ENCODE results near the gene MAGI2.
"Not testable (repeated sequence)": the region's sequence is repeated elsewhere in the genome, so short reads cannot be mapped to it uniquely, and the experiment has no call there.

Gene MAGI2

GRCh38 chr7:78503301-78503700 lies 950.2 kb downstream of the MAGI2 start:
- not testable (repeated sequence) for H3K27ac Mint-ChIP-seq; ATAC-seq (replicated peaks); H3K9me3 Mint-ChIP-seq; H3K4me3 Mint-ChIP-seq; H3K36me3 Mint-ChIP-seq (ENCODE audit: insufficient read depth); DNase-seq; H3K27me3 Mint-ChIP-seq; H3K4me1 Mint-ChIP-seq (ENCODE audit: low read depth in 2 of 2)

GRCh38 chr7:78501064-78501463 lies 952.4 kb downstream of the MAGI2 start:
- H3K4me3 Mint-ChIP-seq, result no peak overlapping the region
- H3K27ac Mint-ChIP-seq, result no peak overlapping the region
- no peak for ATAC-seq (replicated peaks)
- H3K36me3 Mint-ChIP-seq (ENCODE audit: insufficient read depth), result no peaks in the 10 kb centered on the region
- peaks cover 8 to 10% of the 10 kb centered on the region in 2 donors for H3K9me3 Mint-ChIP-seq
- no peaks in the 10 kb centered on the region for H3K4me1 Mint-ChIP-seq (ENCODE audit: low read depth in 2 of 2)
- H3K27me3 Mint-ChIP-seq, result no peaks in the 10 kb centered on the region
- no peak for DNase-seq

GRCh38 chr7:78499971-78500370 lies 953.5 kb downstream of the MAGI2 start:
- H3K27me3 Mint-ChIP-seq, result no peaks in the 10 kb centered on the region
- no peak overlapping the region for H3K27ac Mint-ChIP-seq
- peaks cover 5 to 10% of the 10 kb centered on the region in 2 donors for H3K9me3 Mint-ChIP-seq
- no peaks in the 10 kb centered on the region for H3K36me3 Mint-ChIP-seq (ENCODE audit: insufficient read depth)
- H3K4me1 Mint-ChIP-seq (ENCODE audit: low read depth in 2 of 2), result no peaks in the 10 kb centered on the region
- ATAC-seq (replicated peaks) (no peak), DNase-seq (no peak)
- no peak overlapping the region for H3K4me3 Mint-ChIP-seq

GRCh38 chr7:78499283-78499682 lies 954.2 kb downstream of the MAGI2 start:
- Mint-ChIP-seq H3K9me3 (peaks cover 5 to 10% of the 10 kb centered on the region in 2 donors), H3K36me3 (ENCODE audit: insufficient read depth) (no peaks in the 10 kb centered on the region), H3K27ac (no peak overlapping the region), H3K27me3 (no peaks in the 10 kb centered on the region), H3K4me3 (no peak overlapping the region), H3K4me1 (ENCODE audit: low read depth in 2 of 2) (no peaks in the 10 kb centered on the region)
- DNase-seq (no peak), ATAC-seq (replicated peaks) (no peak)

- Mint-ChIP-seq H3K4me3 (no peak overlapping the region), H3K36me3 (ENCODE audit: insufficient read depth) (no peaks in the 10 kb centered on the region), H3K4me1 (ENCODE audit: low read depth in 2 of 2) (no peaks in the 10 kb centered on the region), H3K9me3 (peaks cover 3 to 10% of the 10 kb centered on the region in 2 donors), H3K27ac (no peak overlapping the region), H3K27me3 (no peaks in the 10 kb centered on the region)
- DNase-seq (no peak), ATAC-seq (replicated peaks) (no peak)
These were observed 955.6 kb downstream of the MAGI2 start for GRCh38 chr7:78497728-78498427.

GRCh38 chr7:78496096-78496630 lies 957.3 kb downstream of the MAGI2 start:
- H3K27me3 Mint-ChIP-seq, result no peaks in the 10 kb centered on the region

GRCh38 chr7:78493401-78493800 lies 960.1 kb downstream of the MAGI2 start:
- H3K27me3 Mint-ChIP-seq, result no peaks in the 10 kb centered on the region
- no peak for DNase-seq
- no peak for ATAC-seq (replicated peaks)
- H3K4me1 Mint-ChIP-seq (ENCODE audit: low read depth in 2 of 2), result no peaks in the 10 kb centered on the region
- H3K4me3 Mint-ChIP-seq, result no peak overlapping the region
- no peak overlapping the region for H3K27ac Mint-ChIP-seq
- H3K9me3 Mint-ChIP-seq, result peaks cover 0 to 5% of the 10 kb centered on the region in 2 donors
- no peaks in the 10 kb centered on the region for H3K36me3 Mint-ChIP-seq (ENCODE audit: insufficient read depth)

More at GRCh38 chr7:78496096-78496630, 957.3 kb downstream of the MAGI2 start:
- DNase-seq, result no peak
- Mint-ChIP-seq H3K36me3 (ENCODE audit: insufficient read depth) (no peaks in the 10 kb centered on the region), H3K9me3 (peaks cover 0 to 5% of the 10 kb centered on the region in 2 donors), H3K27ac (no peak overlapping the region), H3K4me1 (ENCODE audit: low read depth in 2 of 2) (no peaks in the 10 kb centered on the region), H3K4me3 (no peak overlapping the region)
- no peak for ATAC-seq (replicated peaks)

- Mint-ChIP-seq H3K36me3 (ENCODE audit: insufficient read depth) (no peaks in the 10 kb centered on the region), H3K9me3 (peaks cover 0 to 2% of the 10 kb centered on the region in 2 donors), H3K4me1 (ENCODE audit: low read depth in 2 of 2) (no peaks in the 10 kb centered on the region), H3K4me3 (no peak overlapping the region), H3K27me3 (no peaks in the 10 kb centered on the region), H3K27ac (no peak overlapping the region)
- DNase-seq (no peak), ATAC-seq (replicated peaks) (no peak)
These were observed 961.3 kb downstream of the MAGI2 start for GRCh38 chr7:78492146-78492545.

GRCh38 chr7:78490524-78490923 lies 962.9 kb downstream of the MAGI2 start:
- Mint-ChIP-seq H3K9me3 (peaks cover 0 to 2% of the 10 kb centered on the region in 2 donors), H3K27me3 (no peaks in the 10 kb centered on the region), H3K4me3 (no peak overlapping the region), H3K27ac (no peak overlapping the region), H3K4me1 (ENCODE audit: low read depth in 2 of 2) (no peaks in the 10 kb centered on the region), H3K36me3 (ENCODE audit: insufficient read depth) (no peaks in the 10 kb centered on the region)
- no peak for ATAC-seq (replicated peaks)
- no peak for DNase-seq

- H3K27me3 Mint-ChIP-seq, result no peaks in the 10 kb centered on the region
- peaks cover 0 to 2% of the 10 kb centered on the region in 2 donors for H3K9me3 Mint-ChIP-seq
- DNase-seq (no peak), ATAC-seq (replicated peaks) (no peak)
- H3K27ac Mint-ChIP-seq, result no peak overlapping the region
- no peak overlapping the region for H3K4me3 Mint-ChIP-seq
- H3K4me1 Mint-ChIP-seq (ENCODE audit: low read depth in 2 of 2), result no peaks in the 10 kb centered on the region
- no peaks in the 10 kb centered on the region for H3K36me3 Mint-ChIP-seq (ENCODE audit: insufficient read depth)
These were observed 963.8 kb downstream of the MAGI2 start for GRCh38 chr7:78489476-78490240.

GRCh38 chr7:78487464-78487863 lies 966.0 kb downstream of the MAGI2 start:
- Mint-ChIP-seq H3K36me3 (ENCODE audit: insufficient read depth) (no peaks in the 10 kb centered on the region), H3K27me3 (no peaks in the 10 kb centered on the region), H3K4me3 (no peak overlapping the region), H3K9me3 (peaks cover 0 to 2% of the 10 kb centered on the region in 2 donors), H3K4me1 (ENCODE audit: low read depth in 2 of 2) (no peaks in the 10 kb centered on the region), H3K27ac (no peak overlapping the region)
- DNase-seq (no peak), ATAC-seq (replicated peaks) (no peak)

GRCh38 chr7:78479348-78479747 lies 974.1 kb downstream of the MAGI2 start:
- Mint-ChIP-seq H3K27ac (no peak overlapping the region), H3K36me3 (ENCODE audit: insufficient read depth) (no peaks in the 10 kb centered on the region), H3K27me3 (no peaks in the 10 kb centered on the region), H3K9me3 (peaks cover 0 to 5% of the 10 kb centered on the region in 2 donors), H3K4me3 (no peak overlapping the region), H3K4me1 (ENCODE audit: low read depth in 2 of 2) (no peaks in the 10 kb centered on the region)
- DNase-seq (no peak), ATAC-seq (replicated peaks) (no peak)

GRCh38 chr7:78476851-78477405 lies 976.5 kb downstream of the MAGI2 start:
- H3K4me3 Mint-ChIP-seq, result no peak overlapping the region
- H3K9me3 Mint-ChIP-seq, result peaks cover 0 to 5% of the 10 kb centered on the region in 2 donors
- H3K4me1 Mint-ChIP-seq (ENCODE audit: low read depth in 2 of 2), result no peaks in the 10 kb centered on the region
- no peak for ATAC-seq (replicated peaks)
- H3K27ac Mint-ChIP-seq, result no peak overlapping the region
- no peak for DNase-seq
- no peaks in the 10 kb centered on the region for H3K27me3 Mint-ChIP-seq
- H3K36me3 Mint-ChIP-seq (ENCODE audit: insufficient read depth), result no peaks in the 10 kb centered on the region

Data from effector memory CD8-positive, alpha-beta T cell (primary cell).